Gastroesophageal sphincter (tissue), 4 donors: ENCODE results near the gene TMEM123. TPM values are rescaled to one million over a fixed set of nuclear protein-coding genes. Genes with fewer than 3 reads are reported as not detected.
A peak's percentile ranks its signal among the peaks of the same experiment; 100 is the strongest.
"Not testable (repeated sequence)": the region's sequence is repeated elsewhere in the genome, so short reads cannot be mapped to it uniquely, and the experiment has no call there.

Experiments
- ATAC-seq: fragments of 150-250 bp; one replicate; pipeline ENCODE4 v1.9.1; 2016; ENCODE audit warnings: mild to moderate bottlenecking, moderate library complexity
- H3K27ac ChIP-seq, 4 donors: fragments of 200-600 bp; sonication (generic) in 3 of 4; 1 replicate in 3 of 4; 2 replicates in 1 of 4; pipeline ENCODE4 v1.5.1; 2016 to 2019
- H3K27me3 ChIP-seq: fragments of 200-600 bp; sonication (generic); one replicate; pipeline ENCODE4 v1.5.1; 2019
- H3K36me3 ChIP-seq, 2 donors: fragments of 200-600 bp; sonication (generic); one replicate each; pipeline ENCODE4 v1.5.1; 2019; ENCODE audit warnings: control low read depth in 1 of 2
- H3K4me1 ChIP-seq, 3 donors: fragments of 200-600 bp; sonication (generic); 1 replicate in 2 of 3; 2 replicates in 1 of 3; pipeline ENCODE4 v1.5.1; 2016 to 2019; ENCODE audit warnings: control low read depth in 2 of 3
- H3K4me3 ChIP-seq, 2 donors: fragments of 200-600 bp; sonication (generic); one replicate each; pipeline ENCODE4 v1.5.1; 2019; ENCODE audit warnings: mild to moderate bottlenecking in 1 of 2, moderate library complexity in 1 of 2
- H3K9me3 ChIP-seq, 3 donors: fragments of 200-600 bp; sonication (generic); one replicate each; pipeline ENCODE4 v1.5.1; 2017 to 2019; ENCODE audit warnings: control low read depth in 2 of 3
- CTCF ChIP-seq, 4 experiments: fragments of 200-600 bp in 2 of 4; fragments of 450-650 bp in 2 of 4; sonication (generic) in 1 of 4; IDR thresholded peaks; one replicate each; pipeline ENCODE4 v1.5.1; 2017 to 2019; ENCODE audit warnings: antibody characterized with exemption in 4 of 4, mild to moderate bottlenecking in 2 of 4, moderate library complexity in 2 of 4
- EP300 ChIP-seq: sonication (generic); formaldehyde crosslinking; IDR thresholded peaks from one replicate; pipeline ENCODE4 v1.6.1; 2017; ENCODE audit warnings: antibody characterized with exemption, mild to moderate bottlenecking
- POLR2A ChIP-seq, 2 donors: fragments of 450-650 bp; IDR thresholded peaks; one replicate each; pipeline ENCODE4 v1.6.1; 2017; ENCODE audit warnings: antibody characterized with exemption in 2 of 2, mild to moderate bottlenecking in 2 of 2, moderate library complexity in 1 of 2
- POLR2AphosphoS5 ChIP-seq: sonication (generic); formaldehyde crosslinking; IDR thresholded peaks from one replicate; pipeline ENCODE4 v1.6.1; 2017; ENCODE audit warnings: antibody characterized with exemption
- WGBS, 2 donors: methylation state at CpG; one replicate each; pipeline ENCODE4 v1.1.5; 2018; ENCODE audit warnings: low coverage in 1 of 2; 5-methylcytosine and 5-hydroxymethylcytosine counted together
- total RNA-seq, 4 donors: library from RNA; depleted of rRNA; stranded (reverse); fragments of >200 nt; gene quantifications; one replicate each; pipeline ENCODE4 v1.1.0, GENCODE V29; 2016

The TMEM123 gene
- total RNA-seq, 4 donors from 2014 or later = 87.6 to 141 (median 101) TPM

- no peak for ATAC-seq
- WGBS, 2 donors = 72 to 88% methylated on average over 2 of the region's 2 CpGs
- Histone ChIP-seq H3K27me3 (no peaks in the 10 kb centered on the region), H3K9me3 (no peaks in the 10 kb centered on the region), H3K4me3 (no peak overlapping the region), H3K4me1 (peaks cover 4 to 41% (median 6%) of the 10 kb centered on the region in 3 donors), H3K36me3 (peaks cover 0 to 29% of the 10 kb centered on the region in 2 donors), H3K27ac (peak overlapping the region in 1 of 4 donors; percentile 14)
- TF ChIP-seq POLR2AphosphoS5 (no peak), CTCF (IDR thresholded peaks at IDR 0.05) (no peak), POLR2A (IDR thresholded peaks at IDR 0.05) (no peak), EP300 (no peak)
Measured at GRCh38 chr11:102448869-102449224, 3.7 kb downstream of the TMEM123 start.

GRCh38 chr11:102447941-102448868, 4.4 kb downstream of the TMEM123 start:
- TF ChIP-seq POLR2AphosphoS5 (no peak), EP300 (no peak), CTCF (IDR thresholded peaks at IDR 0.05) (no peak)
- Histone ChIP-seq H3K36me3 (peaks cover 0 to 29% of the 10 kb centered on the region in 2 donors), H3K27ac (peak overlapping the region in 1 of 4 donors; percentile 14), H3K4me1 (peaks cover 4 to 35% (median 6%) of the 10 kb centered on the region in 3 donors), H3K9me3 (no peaks in the 10 kb centered on the region), H3K27me3 (no peaks in the 10 kb centered on the region), H3K4me3 (no peak overlapping the region)
- no peak for ATAC-seq
- 56 to 79% methylated on average over 2 of the region's 2 CpGs for WGBS, 2 donors

- no peak for TF ChIP-seq CTCF (IDR thresholded peaks at IDR 0.05)
- TF ChIP-seq POLR2AphosphoS5 = no peak
- no peak for TF ChIP-seq EP300
- TF ChIP-seq POLR2A (IDR thresholded peaks at IDR 0.05) = no peak
- no peak overlapping the region for H3K27ac ChIP-seq
- H3K27me3 ChIP-seq = no peaks in the 10 kb centered on the region
- H3K36me3 ChIP-seq = peaks cover 0 to 29% of the 10 kb centered on the region in 2 donors
- no peaks in the 10 kb centered on the region for H3K9me3 ChIP-seq
- ATAC-seq = no peak
- H3K4me3 ChIP-seq = no peak overlapping the region
- peaks cover 4 to 34% (median 6%) of the 10 kb centered on the region in 3 donors for H3K4me1 ChIP-seq
Measured at GRCh38 chr11:102447193-102447592, 5.4 kb downstream of the TMEM123 start.

GRCh38 chr11:102446606-102447005, 6.0 kb downstream of the TMEM123 start:
- Histone ChIP-seq H3K36me3 (peaks cover 0 to 29% of the 10 kb centered on the region in 2 donors), H3K27me3 (no peaks in the 10 kb centered on the region), H3K27ac (no peak overlapping the region), H3K4me3 (no peak overlapping the region), H3K4me1 (peaks cover 4 to 34% (median 6%) of the 10 kb centered on the region in 3 donors), H3K9me3 (no peaks in the 10 kb centered on the region)
- no peak for ATAC-seq
- TF ChIP-seq CTCF (IDR thresholded peaks at IDR 0.05) = no peak
- no peak for TF ChIP-seq EP300
- no peak for TF ChIP-seq POLR2A (IDR thresholded peaks at IDR 0.05)
- TF ChIP-seq POLR2AphosphoS5 = no peak
- WGBS, 2 donors = 67 to 69% methylated on average over 3 of the region's 3 CpGs

- H3K36me3 ChIP-seq = peaks cover 0 to 29% of the 10 kb centered on the region in 2 donors
- H3K9me3 ChIP-seq, H3K27me3 ChIP-seq, H3K27ac ChIP-seq, H3K4me3 ChIP-seq, ATAC-seq: not testable (repeated sequence)
- 89% methylated on average over 5 of the region's 5 CpGs; no CpG with 5 or more reads in 1 of the 2 donors for WGBS, 2 donors
- peaks cover 2 to 16% (median 4%) of the 10 kb centered on the region in 3 donors for H3K4me1 ChIP-seq
Measured at GRCh38 chr11:102444693-102445092, 7.9 kb downstream of the TMEM123 start.

GRCh38 chr11:102444142-102444541, 8.4 kb downstream of the TMEM123 start:
- H3K27me3 ChIP-seq, H3K4me3 ChIP-seq, H3K27ac ChIP-seq, H3K9me3 ChIP-seq, ATAC-seq: not testable (repeated sequence)
- 58 to 69% methylated on average over 2 to 4 of the region's 4 CpGs for WGBS, 2 donors
- H3K36me3 ChIP-seq = peaks cover 0 to 29% of the 10 kb centered on the region in 2 donors
- peaks cover 2 to 11% (median 4%) of the 10 kb centered on the region in 3 donors for H3K4me1 ChIP-seq

- 100% methylated on average over 1 to 2 of the region's 4 CpGs for WGBS, 2 donors
- H3K4me3 ChIP-seq, H3K36me3 ChIP-seq, H3K27me3 ChIP-seq, ATAC-seq, H3K27ac ChIP-seq, H3K9me3 ChIP-seq: not testable (repeated sequence)
- H3K4me1 ChIP-seq = peaks cover 0 to 18% (median 0%) of the 10 kb centered on the region in 3 donors
Measured at GRCh38 chr11:102439063-102439363, 13.6 kb downstream of the TMEM123 start.
